GM21576 (cell line): ENCODE measurements around the gene TMEM129.

Source experiments
- ATAC-seq: cut with Tn5 transposase; IDR thresholded peaks from one replicate; pipeline ENCODE4 v1.9.1; 2021; ENCODE audit warnings: mild to moderate bottlenecking, moderate library complexity; ENCODE audit not compliant: unreplicated experiment

Gene TMEM129, protein sequence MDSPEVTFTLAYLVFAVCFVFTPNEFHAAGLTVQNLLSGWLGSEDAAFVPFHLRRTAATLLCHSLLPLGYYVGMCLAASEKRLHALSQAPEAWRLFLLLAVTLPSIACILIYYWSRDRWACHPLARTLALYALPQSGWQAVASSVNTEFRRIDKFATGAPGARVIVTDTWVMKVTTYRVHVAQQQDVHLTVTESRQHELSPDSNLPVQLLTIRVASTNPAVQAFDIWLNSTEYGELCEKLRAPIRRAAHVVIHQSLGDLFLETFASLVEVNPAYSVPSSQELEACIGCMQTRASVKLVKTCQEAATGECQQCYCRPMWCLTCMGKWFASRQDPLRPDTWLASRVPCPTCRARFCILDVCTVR

DNA sequence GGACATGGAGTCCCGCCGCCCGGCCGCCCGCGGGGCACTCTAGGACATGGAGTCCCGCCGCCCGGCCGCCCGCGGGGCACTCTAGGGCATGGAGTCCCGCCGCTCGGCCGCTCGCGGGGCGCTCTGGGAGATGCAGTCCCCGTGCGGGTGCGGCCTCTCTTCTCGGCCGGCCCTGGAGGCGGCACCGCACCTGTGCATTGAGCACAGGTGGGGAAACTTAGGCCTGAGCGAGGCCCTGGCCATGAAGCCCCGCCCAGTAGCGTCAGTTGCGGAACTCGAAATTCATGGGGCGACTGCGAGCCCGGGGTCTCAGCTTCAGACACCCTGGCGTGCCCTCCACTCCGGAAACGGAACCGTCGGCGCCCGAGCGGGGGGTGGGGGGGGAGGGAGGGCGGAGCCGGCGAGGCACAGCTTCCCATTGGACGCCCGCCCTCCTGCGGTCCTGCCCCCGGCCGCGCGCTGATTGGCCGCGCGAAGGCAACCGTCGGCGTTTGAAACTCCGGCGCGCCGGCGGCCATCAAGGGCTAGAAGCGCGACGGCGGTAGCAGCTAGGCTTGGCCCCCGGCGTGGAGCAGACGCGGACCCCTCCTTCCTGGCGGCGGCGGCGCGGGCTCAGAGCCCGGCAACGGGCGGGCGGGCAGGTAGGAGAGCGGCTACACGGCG is at the start of gene TMEM129, which contains the start of gene TACC3:
Gene TMEM129, minus strand, starts transcription at position 321 of the 663 bp plus-strand sequence. CDS start 486 bp downstream, outside the sequence.
Gene TACC3, plus strand, starts transcription at position 519 of the 663 bp plus-strand sequence. CDS start 1,901 bp downstream, outside the sequence.
- ATAC-seq, result peak; percentile 71

DNA sequence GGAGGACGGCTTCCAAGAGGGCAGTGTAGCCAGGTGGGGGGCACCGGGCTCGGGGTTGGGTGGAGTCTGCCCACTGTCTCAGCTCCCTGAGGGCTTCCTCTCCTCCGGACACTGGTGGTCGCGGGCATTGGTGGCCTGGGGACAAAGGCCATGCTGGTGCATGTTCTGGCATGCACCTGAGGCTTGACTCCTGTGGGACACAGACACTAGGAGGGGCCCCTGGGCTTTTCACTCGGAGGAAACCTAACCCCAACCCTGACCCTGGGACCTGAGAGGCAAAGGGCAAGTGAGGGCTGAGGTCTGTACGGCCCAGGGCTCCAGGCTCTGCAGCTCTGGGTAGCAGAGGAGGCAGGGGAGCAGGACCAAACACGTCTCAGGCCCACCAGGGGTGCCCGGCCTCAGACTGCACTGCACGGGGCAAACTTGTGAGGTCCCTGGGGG is 49.7 kb upstream of the TMEM129 start:
- ATAC-seq, result no peak

DNA sequence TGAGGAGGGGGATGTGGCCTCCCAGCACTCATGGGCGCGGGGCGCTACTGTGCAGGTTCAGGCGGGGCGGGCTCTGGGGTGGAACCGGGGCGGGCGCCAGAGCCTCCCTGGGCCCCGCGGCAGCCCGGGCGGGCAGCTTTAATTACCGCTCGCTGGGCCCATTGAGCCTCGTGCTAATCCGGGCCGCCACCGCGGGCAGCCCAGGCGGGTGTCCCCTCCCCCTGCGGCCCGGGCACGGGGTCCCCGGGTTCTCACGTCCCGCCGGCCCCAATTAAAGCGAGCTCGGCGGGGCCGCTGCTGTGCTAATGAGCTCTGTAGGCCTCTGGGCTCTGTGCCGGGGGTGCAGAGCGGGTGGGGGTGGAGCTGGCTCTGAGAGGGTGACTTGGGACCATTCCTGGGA is 49.1 kb upstream of the TMEM129 start:
- no peak for ATAC-seq

DNA sequence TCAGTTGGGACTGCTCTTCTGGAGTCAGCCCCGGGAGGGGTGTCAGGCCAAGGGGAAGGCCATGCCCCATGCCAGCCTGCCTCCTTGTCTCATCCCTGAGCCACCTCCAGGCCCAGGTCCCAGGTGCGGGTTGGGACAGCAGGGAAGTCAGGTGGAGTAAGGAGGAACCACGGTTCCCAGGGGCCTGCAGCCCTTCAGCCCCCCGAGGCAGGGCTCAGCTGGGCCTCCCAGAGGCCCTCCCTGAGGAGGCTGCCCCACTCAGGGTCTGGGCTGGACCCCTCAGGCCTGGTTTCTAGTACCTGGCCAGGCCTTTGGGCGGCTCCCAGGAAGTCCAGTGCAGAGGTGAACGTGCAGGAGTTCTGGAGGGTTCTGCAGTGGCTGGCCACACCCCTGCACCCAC is 48.6 kb upstream of the TMEM129 start:
- no peak for ATAC-seq

DNA sequence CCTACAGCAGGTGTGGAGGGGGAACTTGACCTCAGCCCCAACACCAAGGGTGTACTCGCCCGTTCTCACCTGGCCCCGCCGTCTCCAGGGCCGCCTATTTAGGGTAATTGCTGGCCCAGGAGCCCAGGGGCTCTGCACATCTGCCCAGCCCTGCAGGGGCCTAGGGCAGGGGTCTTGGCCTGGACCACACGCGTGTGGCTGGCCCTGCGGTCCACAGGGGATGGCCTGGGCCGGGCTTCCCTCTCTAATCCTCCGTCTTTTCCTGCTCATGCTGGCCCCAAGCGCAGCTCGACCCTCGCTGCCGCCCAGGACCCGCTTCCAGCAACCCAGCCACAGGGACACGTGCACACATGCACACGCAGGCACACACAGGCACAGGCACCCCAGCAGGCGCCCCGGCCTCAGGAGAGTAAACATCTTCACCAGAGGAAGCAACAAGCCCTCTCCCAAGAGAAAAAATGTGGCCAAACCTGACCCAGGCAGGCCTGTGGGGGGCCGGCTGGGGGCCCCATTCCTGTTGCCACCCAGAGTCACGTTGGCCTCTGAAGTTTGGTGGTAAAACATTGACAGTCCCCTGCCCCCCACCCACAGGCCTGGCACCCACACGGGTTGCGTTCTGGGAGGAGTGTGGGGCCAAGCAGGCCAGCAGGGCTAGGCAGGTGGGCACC is 47.4 kb upstream of the TMEM129 start:
- no peak for ATAC-seq

DNA sequence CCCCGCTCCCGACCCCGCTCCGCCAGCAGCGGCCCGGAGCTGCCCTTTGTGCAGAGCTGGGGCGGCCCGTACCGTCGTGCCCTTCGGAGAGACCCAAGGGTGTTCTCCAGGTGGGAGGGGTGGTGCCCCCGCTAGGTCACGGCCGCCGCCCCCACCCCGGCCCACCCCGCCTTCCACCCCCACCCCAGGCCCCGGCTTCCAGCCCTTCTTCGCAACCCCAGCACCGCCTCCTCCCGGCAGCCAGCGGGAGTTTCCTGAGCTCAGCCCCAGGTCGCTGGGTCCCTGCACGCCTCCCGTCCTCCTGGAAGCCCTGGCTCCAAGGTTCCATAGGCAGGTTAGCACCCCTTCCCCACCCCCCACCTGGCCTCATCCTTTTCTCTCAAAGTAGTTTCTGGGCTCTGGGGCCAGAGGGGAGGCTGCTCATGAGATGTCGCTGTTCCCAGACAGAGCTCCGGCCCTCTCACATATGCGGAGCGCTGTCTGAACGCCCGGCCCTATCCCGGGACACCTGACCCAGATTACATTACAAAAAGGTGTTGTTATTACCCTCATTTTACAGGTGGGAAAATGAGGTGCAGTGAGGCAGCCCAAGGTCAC is 46.7 kb upstream of the TMEM129 start:
- no peak for ATAC-seq

DNA sequence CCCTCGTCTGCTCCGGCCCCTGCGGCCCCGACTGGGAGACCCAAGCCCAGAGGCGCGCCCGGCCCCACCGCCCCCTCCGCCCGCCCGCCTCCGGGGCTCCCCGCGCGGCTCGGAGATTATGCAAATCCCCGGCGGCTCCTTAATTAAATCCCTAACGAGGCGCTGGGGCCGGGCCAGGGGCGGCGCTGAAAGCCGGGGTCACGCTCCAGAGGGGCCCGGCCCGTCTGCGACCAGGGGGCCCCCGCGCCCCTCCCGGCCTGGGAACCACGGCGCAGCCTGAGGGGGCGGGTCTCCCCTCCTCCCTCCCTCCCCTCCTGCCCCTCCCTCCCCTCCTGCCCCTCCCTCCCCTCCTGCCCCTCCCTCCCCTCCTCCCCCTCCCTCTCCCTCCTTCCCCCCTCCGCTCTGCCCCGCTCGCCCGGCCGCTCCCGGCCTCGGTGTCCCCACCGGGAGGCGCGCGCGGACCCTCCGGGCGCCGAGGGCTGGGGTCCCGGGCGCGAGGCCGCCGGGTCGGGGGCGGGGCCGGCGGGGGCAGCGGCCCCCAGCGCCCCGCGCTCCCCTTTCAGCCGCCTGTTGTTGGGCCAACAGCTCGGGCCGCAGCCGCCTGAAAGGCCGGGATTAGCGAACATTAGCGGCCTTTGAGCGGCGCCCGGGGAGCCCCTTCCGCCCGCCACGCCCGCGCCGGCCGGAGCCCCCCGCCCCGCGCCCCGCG is 46.1 kb upstream of the TMEM129 start:
- no peak for ATAC-seq

DNA sequence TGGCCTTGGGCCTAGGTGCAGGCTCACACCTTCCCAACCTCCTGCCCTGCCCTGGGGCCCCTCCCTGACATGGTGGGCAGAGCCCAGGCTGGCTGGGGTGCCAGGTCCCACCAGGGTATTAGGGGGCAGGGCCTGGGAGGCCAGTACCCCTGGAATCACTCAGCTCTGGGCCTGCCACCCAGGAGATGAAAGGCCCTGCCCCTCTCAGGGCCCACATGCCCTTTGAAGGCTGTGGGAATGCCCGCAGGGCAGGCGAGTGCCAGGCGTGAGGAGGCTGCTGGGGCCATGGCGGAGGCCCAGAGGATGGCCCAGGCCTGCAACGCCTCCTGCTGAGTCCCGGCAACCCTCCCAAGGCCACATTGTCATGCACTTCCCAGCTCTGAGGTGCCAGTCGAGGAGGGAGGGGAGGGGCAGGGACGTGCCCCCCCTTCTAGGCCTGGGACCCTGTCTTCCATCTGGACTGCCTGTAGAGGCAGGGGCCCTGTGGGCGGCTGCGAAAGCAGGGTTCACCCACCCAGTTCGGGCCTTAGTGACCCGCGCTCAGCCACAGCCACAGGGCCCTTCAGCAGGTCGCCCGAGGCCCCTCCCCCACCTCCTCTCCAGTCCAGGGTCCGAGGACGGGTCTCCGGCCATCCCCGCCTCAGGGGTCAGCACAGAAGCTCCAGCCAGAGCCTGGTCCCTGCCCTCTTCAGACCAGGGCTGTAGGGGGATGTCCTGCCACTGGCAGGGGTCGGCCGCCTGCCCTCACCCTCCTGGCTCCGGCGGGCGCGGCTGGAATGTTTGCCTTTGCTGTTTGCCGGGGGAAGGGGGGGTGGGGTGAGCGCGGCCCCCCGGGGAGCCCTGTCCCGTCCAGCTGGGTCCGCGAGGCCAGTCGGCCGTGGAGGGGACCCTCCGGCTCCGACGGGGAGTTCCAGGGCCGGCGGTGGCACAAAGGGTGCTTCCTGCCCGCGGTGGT is 45.3 kb upstream of the TMEM129 start:
- no peak for ATAC-seq

DNA sequence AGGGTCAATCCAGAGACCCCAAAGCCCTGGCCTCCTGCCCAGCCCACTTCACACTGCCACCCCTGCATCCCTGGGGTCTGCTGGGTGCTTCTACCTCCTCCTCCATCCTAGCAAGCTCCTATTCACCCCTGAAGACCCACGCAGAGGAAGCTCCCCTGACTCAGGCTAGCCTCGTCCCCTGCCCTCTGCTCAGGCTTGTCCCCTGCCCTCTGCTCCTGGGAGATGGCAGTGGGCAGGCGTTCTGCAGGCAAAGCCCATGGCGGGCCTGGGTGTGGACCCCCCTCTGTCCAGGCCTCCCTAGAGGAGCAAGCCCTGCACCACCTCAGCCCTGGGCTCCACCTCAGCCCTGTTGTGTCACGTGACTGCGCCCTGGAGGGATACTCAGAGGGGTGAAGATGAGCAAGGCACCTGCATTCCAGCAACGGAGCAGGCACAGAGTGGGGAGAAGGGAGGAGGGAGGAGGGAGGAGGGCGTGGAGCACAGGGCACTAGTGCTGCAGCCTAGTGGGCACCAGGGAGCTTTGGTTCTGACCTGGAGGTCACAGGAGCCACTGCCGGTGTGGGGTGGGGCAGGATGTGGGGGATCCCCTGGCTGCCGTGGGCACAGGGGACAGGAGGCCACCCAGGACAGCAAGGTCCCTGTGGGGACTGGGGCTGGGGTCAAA is 44.4 kb upstream of the TMEM129 start:
- ATAC-seq, result no peak

DNA sequence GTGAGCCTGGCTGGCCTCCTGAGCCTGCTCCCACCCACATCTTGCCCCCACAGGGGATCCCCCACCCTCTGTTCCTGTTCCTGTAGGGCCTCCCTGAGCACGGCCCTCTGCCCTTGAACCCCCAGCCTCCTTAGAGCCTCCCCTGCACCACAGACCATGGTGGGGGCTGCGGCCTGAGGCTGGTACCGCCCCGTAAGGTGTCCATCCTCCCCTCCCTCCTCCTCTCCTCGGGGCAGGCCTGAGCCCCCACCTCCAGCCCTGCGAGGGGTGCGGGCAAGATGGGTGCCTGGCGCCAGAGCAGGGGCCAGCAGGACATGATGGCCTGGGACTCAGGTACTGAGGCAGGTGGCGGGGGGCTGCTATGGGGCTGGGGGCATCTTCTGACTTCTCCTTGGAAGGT is 43.5 kb upstream of the TMEM129 start:
- ATAC-seq, result no peak

DNA sequence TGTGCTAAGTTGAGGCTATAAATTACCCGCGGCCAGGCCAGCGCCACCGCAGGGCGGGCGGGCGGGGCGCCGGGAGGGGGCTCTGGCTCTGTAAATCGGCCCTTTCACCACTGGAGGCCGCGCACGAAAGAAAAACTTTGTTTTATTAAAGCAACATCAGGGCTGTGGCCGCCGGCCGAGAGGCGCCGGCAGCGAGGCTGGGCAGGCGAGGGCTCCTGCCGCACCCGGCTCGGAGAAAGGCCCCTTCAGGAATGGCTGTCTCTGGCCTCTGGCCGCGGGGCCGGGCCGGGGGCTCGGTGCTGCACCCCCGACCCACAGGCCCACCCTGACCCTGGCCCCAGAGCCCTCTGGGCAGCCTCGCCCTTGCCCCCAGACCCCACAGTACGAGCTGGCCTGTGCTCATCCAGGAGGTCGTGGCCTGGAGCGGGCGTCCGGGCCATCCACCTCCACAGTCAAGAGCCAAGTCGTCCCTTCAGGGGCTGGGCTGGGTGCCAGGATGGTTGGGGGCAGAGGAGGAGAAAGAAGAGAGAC is 42.5 kb upstream of the TMEM129 start:
- ATAC-seq, result no peak

DNA sequence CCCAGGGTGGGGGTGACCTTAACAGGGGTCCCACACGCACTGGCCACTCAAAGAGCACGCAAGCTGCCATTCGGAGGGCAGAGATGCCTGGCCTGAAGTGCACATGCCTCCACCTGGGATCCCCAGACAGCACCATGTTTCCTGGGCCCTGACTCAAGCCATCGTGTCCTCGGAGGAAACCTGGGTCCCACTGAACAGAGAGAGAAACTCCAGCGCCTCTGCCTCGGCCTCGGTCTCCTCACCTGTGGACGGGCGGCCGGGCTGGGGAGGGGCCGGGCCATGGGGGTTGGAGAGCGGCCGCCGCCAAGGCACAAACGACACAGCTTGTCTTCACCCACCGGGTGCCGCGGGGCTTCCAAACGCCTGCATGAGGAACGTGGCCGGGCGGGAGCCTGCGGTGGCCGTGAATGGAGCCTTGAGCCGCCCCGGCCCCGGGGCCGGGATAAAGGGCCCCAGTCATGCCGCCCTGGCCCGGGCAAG is 42.0 kb upstream of the TMEM129 start:
- ATAC-seq, result no peak

DNA sequence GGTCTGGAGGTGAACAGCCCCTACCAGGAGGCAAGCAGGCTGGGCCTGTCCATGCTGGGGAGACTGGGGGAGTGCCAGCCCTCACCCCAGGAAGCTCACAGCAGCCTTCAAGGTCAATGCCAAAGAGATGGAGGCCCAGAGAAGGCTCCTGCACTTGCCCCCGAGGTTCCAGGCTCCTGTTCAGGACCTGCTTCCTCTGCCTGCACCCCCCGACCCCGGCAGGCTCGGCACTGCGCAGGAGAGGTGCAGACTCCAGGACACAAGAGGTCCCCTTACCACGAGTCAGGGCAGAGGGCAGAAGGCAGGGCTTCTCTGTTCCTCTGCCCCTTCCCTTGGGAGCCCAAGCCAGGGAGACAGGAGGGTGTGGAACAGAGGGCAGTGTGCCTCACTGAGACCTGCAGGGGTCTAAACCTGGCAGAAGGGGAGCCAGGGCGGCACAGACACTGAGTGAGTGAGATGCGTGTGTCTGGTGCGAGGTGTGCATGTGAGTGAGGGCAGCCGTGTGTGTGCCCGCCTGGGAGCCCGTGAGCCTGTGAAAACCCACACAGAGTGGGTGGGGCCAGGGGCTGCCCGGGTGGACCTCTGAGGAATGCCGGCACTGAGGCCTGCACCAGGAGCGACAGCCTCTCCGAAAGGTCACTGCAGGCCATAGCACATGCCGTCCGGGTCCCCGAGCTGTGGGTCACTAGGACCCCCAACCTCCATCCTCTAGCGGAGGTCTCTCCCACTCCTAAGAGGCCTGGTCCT is 41.3 kb upstream of the TMEM129 start:
- ATAC-seq, result no peak

DNA sequence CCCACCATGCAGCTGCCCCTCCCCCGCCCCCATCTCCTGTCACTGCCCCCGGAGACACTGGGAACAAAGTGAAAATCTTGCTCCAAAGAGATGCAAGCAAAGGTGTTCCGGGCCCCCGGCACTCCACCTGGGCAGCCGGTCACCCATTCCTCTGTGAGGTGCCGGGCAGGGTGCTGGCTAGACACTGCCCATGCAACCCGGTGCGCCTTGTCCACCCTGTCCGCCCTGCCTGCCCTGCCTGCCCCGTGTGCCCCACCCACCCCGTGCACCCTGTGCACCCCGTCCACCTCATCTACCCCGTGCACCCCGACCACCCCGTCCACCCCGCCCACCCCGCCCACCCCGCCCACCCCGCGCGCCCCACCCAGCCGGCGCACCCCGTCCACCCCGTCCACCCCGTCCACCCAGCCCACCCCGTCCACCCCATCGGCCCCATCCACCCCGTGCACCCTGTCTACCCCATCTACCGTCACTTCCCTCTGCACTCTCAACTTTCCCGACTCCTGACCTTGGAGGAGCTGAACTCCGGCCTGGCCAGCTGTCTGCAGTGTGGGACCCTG is 40.1 kb upstream of the TMEM129 start:
- ATAC-seq, result no peak

DNA sequence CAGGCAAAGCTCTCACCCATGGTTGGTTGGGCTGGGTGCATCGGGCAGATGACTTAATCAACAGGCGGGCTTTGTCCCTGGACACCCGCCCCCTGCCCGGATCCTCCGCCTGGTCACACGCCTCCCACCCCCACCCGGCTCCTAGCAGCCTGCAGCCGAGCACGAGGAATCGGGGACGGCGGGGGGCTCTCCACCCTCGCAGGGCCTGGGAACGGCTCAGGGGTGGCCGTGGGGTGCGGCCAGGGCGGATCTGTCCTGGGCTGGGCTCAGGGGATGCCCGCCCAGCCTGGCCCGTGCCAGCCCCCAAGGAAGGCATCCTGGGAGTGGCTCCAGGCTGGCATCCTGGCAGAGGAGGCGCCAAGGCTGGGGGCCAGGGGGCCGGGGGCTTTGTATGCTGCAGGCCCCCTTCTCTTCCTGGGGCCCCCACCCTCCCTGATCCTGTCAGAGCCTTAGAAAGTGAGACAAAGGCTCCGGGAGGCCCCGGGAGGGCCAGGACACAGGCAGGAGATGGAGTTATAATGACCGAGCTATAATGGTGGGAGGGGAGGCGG is 39.5 kb upstream of the TMEM129 start:
- ATAC-seq, result no peak

DNA sequence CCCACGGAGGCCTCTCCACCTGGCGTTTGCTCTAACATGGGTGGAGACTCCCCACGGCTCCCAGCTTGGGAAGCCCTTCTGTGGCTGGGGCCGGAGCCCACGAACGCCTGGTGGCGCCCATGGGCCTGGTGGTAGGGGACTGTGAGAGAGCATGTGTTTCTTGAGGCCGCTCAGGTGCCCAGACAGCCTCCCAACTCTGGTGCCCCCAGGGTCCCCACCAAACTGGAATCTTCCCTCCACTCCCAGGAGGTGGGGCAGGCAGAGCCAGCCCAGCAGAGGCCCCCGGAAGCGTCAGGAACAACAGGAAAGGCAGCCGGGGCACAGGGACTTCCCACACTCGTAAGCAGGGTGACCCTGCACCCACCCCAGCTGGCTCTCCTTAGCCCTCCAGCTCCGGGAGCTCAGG is 38.7 kb upstream of the TMEM129 start:
- no peak for ATAC-seq

DNA sequence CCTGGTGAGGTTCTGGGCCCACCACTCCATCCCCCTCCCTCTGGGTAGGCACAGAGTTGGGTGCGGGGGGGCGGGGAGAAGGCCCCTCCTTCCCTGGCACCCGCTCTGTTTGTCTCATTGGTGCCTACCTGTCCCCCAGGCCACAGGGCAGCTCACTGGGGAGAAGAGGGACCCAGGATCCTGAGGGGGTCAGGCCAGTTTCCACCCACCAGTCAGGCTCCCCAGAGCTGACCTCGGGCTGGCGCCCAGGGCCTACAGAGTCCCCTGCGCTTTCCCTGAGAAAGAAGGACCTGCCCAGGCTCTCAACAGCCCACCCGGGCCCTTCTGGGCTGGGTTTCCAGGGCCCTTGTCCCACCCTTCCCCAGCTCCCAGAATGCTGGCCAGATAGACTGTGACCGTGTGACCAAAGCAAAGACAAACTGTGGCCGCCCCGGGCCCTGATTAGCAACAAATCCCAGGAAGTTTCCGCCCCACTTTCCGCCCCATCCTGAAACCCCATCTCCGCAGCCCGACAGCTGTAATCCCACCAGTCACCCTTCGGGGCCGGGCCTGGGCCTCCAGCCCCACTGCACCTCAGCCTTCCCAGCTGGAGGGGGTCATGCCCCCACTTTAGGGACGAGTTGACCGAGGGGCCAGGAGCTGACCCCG is 38.2 kb upstream of the TMEM129 start:
- ATAC-seq, result no peak
